Ishikawa (cell line): ENCODE results near the gene ANP32B.

ENCODE experiments used
- CEBPB ChIP-seq: IDR thresholded peaks from 2 replicates; pipeline ENCODE4 v1.6.1; 2012
- CREB1 ChIP-seq: IDR thresholded peaks from 2 replicates; pipeline ENCODE4 v1.6.1; 2012; ENCODE audit warnings: low read depth
- EGR1 ChIP-seq: IDR thresholded peaks from 2 replicates; pipeline ENCODE4 v1.6.1; 2012
- FOXM1 ChIP-seq: IDR thresholded peaks from 2 replicates; pipeline ENCODE4 v1.6.1; 2012; ENCODE audit warnings: low read depth, borderline replicate concordance
- NFIC ChIP-seq: IDR thresholded peaks from 2 replicates; pipeline ENCODE4 v1.6.1; 2012
- RAD21 ChIP-seq: IDR thresholded peaks from 2 replicates; pipeline ENCODE4 v1.6.1; 2012; ENCODE audit warnings: low read depth
- TAF1 ChIP-seq: IDR thresholded peaks from 2 replicates; pipeline ENCODE4 v1.6.1; 2012; ENCODE audit warnings: low read depth, mild to moderate bottlenecking
- TCF12 ChIP-seq: IDR thresholded peaks from 2 replicates; pipeline ENCODE4 v1.6.1; 2012; ENCODE audit warnings: low read depth
- TEAD4 ChIP-seq: IDR thresholded peaks from 2 replicates; pipeline ENCODE4 v1.6.1; 2012
- YY1 ChIP-seq: IDR thresholded peaks from 2 replicates; pipeline ENCODE4 v1.6.1; 2012; ENCODE audit warnings: low read depth
- ZBTB7A ChIP-seq: IDR thresholded peaks from 2 replicates; pipeline ENCODE4 v1.6.1; 2012; ENCODE audit warnings: low read depth
- TF ChIP-seq, protein P1 (sequence below): IDR thresholded peaks from 2 replicates; pipeline ENCODE4 v1.6.1; 2012
- TF ChIP-seq, protein P2 (sequence below): IDR thresholded peaks from 2 replicates; pipeline ENCODE4 v1.6.1; 2012
- TF ChIP-seq, protein P3 (sequence below): IDR thresholded peaks from 2 replicates; pipeline ENCODE4 v1.6.1; 2012; ENCODE audit warnings: low read depth, mild to moderate bottlenecking

ANP32B gene

DNA sequence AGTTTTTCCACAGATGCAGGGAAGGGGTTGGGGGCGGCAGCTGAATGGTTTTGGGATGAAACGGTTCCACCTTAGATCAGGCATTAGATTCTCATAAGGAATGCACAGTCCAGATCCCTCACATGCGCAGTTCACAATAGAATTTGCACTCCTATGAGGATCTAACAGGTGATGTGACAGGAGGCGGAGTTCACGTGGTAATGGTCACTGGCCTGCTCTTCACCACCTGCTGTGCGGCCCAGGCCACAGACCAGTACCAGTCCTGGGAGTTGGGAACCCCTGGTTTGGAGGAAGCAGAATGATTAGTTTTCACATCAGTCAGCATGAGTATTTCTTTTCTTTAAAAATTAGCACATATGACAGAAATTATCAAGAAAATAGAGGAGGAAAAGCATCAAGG is 26.3 kb downstream of the ANP32B start:
- TF ChIP-seq CREB1, result no peak

DNA sequence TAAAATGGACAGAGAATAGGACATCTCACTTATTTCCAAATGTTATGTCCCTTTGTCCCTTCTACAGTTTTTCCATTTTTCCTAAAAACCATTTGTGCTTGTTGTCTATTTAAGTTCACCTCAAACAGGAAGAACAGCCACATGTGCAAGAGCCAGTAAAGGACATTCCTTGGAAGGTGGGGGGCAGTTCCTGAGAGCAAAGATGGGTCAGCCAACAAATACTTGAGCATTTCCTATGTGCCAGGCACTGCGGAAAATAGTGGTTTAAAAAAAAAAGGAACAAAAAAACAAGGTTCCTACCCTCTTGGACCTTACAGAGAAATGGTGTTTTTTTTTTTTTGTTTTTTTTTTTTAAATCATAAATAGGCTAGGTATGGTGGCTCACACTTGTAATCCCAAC is 26.8 kb downstream of the ANP32B start:
- TF ChIP-seq NFIC (no peak), TAF1 (no peak), RAD21 (no peak), CREB1 (no peak), EGR1 (no peak), TCF12 (no peak), CEBPB (no peak), FOXM1 (no peak), TEAD4 (no peak)
- TF ChIP-seq, protein P1, sequence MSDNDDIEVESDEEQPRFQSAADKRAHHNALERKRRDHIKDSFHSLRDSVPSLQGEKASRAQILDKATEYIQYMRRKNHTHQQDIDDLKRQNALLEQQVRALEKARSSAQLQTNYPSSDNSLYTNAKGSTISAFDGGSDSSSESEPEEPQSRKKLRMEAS, result no peak
- TF ChIP-seq, protein P2, sequence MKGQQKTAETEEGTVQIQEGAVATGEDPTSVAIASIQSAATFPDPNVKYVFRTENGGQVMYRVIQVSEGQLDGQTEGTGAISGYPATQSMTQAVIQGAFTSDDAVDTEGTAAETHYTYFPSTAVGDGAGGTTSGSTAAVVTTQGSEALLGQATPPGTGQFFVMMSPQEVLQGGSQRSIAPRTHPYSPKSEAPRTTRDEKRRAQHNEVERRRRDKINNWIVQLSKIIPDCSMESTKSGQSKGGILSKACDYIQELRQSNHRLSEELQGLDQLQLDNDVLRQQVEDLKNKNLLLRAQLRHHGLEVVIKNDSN, result no peak
- TF ChIP-seq, protein P3, sequence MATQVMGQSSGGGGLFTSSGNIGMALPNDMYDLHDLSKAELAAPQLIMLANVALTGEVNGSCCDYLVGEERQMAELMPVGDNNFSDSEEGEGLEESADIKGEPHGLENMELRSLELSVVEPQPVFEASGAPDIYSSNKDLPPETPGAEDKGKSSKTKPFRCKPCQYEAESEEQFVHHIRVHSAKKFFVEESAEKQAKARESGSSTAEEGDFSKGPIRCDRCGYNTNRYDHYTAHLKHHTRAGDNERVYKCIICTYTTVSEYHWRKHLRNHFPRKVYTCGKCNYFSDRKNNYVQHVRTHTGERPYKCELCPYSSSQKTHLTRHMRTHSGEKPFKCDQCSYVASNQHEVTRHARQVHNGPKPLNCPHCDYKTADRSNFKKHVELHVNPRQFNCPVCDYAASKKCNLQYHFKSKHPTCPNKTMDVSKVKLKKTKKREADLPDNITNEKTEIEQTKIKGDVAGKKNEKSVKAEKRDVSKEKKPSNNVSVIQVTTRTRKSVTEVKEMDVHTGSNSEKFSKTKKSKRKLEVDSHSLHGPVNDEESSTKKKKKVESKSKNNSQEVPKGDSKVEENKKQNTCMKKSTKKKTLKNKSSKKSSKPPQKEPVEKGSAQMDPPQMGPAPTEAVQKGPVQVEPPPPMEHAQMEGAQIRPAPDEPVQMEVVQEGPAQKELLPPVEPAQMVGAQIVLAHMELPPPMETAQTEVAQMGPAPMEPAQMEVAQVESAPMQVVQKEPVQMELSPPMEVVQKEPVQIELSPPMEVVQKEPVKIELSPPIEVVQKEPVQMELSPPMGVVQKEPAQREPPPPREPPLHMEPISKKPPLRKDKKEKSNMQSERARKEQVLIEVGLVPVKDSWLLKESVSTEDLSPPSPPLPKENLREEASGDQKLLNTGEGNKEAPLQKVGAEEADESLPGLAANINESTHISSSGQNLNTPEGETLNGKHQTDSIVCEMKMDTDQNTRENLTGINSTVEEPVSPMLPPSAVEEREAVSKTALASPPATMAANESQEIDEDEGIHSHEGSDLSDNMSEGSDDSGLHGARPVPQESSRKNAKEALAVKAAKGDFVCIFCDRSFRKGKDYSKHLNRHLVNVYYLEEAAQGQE, result no peak

DNA sequence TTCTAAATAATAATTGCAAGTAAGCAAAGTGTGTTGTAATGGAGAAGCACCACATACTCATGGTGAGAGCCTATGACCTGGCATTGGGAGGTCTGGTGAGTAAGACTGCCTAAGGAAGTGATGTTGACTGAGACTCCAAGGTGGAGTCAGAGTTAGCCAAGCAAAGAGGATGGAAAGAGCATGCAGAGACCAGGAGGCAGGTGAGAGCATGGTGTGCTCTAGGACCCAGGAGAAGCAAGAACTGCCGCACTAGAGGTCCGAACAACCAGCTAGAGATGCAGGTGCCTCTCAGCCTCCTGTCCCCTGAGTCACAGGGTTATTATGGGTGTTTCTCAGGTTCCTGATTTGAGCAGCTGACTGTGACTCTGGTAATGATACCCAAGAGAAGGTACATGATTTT is 27.3 kb downstream of the ANP32B start:
- no peak for TF ChIP-seq TCF12
- no peak for TF ChIP-seq CEBPB
- no peak for TF ChIP-seq TAF1
- no peak for TF ChIP-seq RAD21
- no peak for TF ChIP-seq ZBTB7A
- TF ChIP-seq EGR1, result no peak
- TF ChIP-seq TEAD4, result no peak

DNA sequence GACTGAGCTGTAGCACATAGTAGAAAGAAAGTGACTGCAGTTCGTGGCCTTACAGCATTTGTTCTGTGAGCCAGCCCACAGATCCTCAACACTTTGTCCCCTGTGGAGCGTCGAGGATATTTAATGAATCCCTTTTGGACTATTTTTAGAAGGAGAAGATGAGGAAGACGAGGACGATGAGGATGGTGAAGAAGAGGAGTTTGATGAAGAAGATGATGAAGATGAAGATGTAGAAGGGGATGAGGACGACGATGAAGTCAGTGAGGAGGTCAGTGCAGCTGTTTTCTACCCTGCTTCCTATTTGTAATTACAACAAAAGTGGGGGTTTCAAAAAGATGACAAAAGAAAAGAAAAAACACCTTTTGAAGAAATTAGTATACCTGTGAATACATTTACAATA is 28.0 kb downstream of the ANP32B start:
- TF ChIP-seq ZBTB7A (no peak), CREB1 (no peak), FOXM1 (no peak), YY1 (no peak)
- TF ChIP-seq, protein P1, result no peak
- TF ChIP-seq, protein P2, result no peak
- TF ChIP-seq, protein P3, result no peak

DNA sequence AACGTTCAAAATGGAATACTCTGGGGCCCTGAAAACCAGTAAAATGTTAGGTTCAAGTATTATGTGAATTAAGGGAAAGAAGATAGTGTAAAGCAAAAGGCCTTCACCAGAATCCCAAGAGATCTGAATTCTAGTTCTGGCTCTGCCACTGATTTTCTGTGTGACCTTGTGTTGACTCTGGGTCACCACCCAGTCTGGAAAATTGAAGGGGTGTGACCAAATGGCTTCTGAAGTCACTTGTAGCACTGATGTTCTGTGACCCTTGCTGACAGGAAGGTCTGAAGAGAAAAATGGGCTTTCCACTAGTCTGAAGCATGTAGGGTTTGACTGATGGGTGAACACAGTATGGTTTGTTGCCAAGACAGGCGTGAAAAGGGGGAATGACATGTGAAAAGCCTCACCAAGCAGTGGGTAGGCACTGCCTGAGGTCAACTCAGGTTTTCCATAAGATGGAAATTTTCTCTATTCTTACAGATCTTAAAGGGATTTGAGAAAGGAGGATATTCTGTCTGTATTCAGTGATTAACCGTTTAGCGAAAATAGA is 33.1 kb downstream of the ANP32B start:
- TF ChIP-seq ZBTB7A (no peak), TAF1 (no peak), CREB1 (no peak)
- TF ChIP-seq, protein P3, result no peak

DNA sequence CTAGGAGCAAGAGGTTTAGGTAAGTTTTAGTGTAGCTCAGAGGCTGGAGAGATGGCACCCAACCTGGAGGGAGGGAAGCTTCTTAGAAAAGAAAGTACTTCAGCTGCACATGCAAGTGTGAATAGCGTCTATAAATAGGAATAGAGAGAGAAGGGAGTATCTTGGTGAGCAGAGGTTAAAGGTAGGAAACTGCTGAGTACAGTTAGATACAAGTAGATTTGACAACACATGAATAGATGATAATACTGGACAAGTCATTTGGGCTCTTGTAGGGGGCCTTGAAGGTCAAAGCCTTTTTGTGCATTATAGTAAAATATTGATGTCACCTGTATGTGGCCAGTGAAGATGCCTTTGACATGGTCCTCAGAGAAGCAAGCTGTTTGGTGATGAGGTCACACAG is 34.2 kb downstream of the ANP32B start:
- TF ChIP-seq, protein P1, result no peak
- TF ChIP-seq EGR1 (no peak), TAF1 (no peak), YY1 (no peak), CEBPB (no peak), TEAD4 (no peak), RAD21 (no peak), FOXM1 (no peak), NFIC (no peak), TCF12 (no peak), ZBTB7A (no peak)
- TF ChIP-seq, protein P3, result no peak
- TF ChIP-seq, protein P2, result no peak
